Measurements from ENCODE around the gene NELL1. TPM values are rescaled to one million over a fixed set of nuclear protein-coding genes. Genes with fewer than 3 reads are reported as not detected.

The NELL1 gene
- total RNA-seq, 1 experiment from 2014 or later, result not detected

- TF ChIP-seq TCF7L2 (IDR thresholded peaks at IDR 0.05; ENCODE audit: low read depth, low read length) (no peak), REST (IDR thresholded peaks at IDR 0.05; ENCODE audit: insufficient read depth in 1 of 2, low read depth in 2 of 2, low read length in 1 of 2) (no peak), POLR2AphosphoS5 (IDR thresholded peaks at IDR 0.05; ENCODE audit: low read depth, low read length) (no peak), CTCF (IDR thresholded peaks at IDR 0.05) (no peak)
- ChIA-PET CTCF (no interaction called here), POLR2A (no interaction called here)
- no peaks in the 10 kb centered on the region for H3K27me3 ChIP-seq (ENCODE audit: control insufficient read depth, insufficient read depth, low read length)
- no peaks in the 10 kb centered on the region for H3K4me1 ChIP-seq (ENCODE audit: control insufficient read depth, insufficient read depth, low read length)
- in situ Hi-C loops (cut with HindIII; ENCODE audit: low pct_unique_long_range_greater_than_20kb, low sequenced_read_pairs), result no loop called here
- no peak for ATAC-seq
- intact Hi-C loops (cut with micrococcal nuclease; ENCODE audit: unreplicated experiment), result no loop called here
- DNase-seq (ENCODE audit: low read depth, low spot score), result no peak
- no peak overlapping the region for H3K4me3 ChIP-seq (ENCODE audit: low read depth in 2 of 2, low read length in 2 of 2)
- H3K36me3 ChIP-seq (ENCODE audit: control insufficient read depth, insufficient read depth, low read length), result no peaks in the 10 kb centered on the region
- no TSS peak for BruUV-seq (replicated peaks)
- H3K27ac ChIP-seq (ENCODE audit: low read length), result no peak overlapping the region
- H3K9me3 ChIP-seq (ENCODE audit: control insufficient read depth, insufficient read depth, low read depth, low read length), result no peaks in the 10 kb centered on the region; the same call in 1 of the 2 replicates
These were observed 632.6 kb downstream of the NELL1 start for GRCh38 chr11:21301981-21302380.

GRCh38 chr11:21306739-21307358 lies 637.5 kb downstream of the NELL1 start:
- in situ Hi-C loops (cut with HindIII; ENCODE audit: low pct_unique_long_range_greater_than_20kb, low sequenced_read_pairs), result no loop called here

More at GRCh38 chr11:21306739-21307358, 637.5 kb downstream of the NELL1 start:
- Histone ChIP-seq H3K36me3 (ENCODE audit: control insufficient read depth, insufficient read depth, low read length) (no peaks in the 10 kb centered on the region), H3K27ac (ENCODE audit: low read length) (no peak overlapping the region), H3K4me3 (ENCODE audit: low read depth in 2 of 2, low read length in 2 of 2) (no peak overlapping the region), H3K4me1 (ENCODE audit: control insufficient read depth, insufficient read depth, low read length) (no peaks in the 10 kb centered on the region), H3K9me3 (ENCODE audit: control insufficient read depth, insufficient read depth, low read depth, low read length) (no peaks in the 10 kb centered on the region; the same call in 1 of the 2 replicates), H3K27me3 (ENCODE audit: control insufficient read depth, insufficient read depth, low read length) (no peaks in the 10 kb centered on the region)
- DNase-seq (ENCODE audit: low read depth, low spot score) (no peak), ATAC-seq (no peak)
- ChIA-PET CTCF (no interaction called here), POLR2A (no interaction called here)
- BruUV-seq (replicated peaks), result no TSS peak
- intact Hi-C loops (cut with micrococcal nuclease; ENCODE audit: unreplicated experiment), result no loop called here
- TF ChIP-seq POLR2AphosphoS5 (IDR thresholded peaks at IDR 0.05; ENCODE audit: low read depth, low read length) (no peak), TCF7L2 (IDR thresholded peaks at IDR 0.05; ENCODE audit: low read depth, low read length) (no peak), CTCF (IDR thresholded peaks at IDR 0.05) (no peak), SIN3A (IDR thresholded peaks at IDR 0.05; ENCODE audit: borderline replicate concordance, insufficient read depth, low read depth, low read length) (no peak), REST (IDR thresholded peaks at IDR 0.05; ENCODE audit: insufficient read depth in 1 of 2, low read depth in 2 of 2, low read length in 1 of 2) (no peak)
